Stimulated activated CD4-positive, alpha-beta T cell treated with anti-CD3 and anti-CD28 coated beads, Interleukin-1b, Interleukin-23, amount 100 ng/mL, for 1 hour (primary cell): ENCODE measurements around the gene AEBP1.

Experiments
- DNase-seq, 2 donors: peaks; one replicate each; pipeline ENCODE4 v3.0.0-alpha.2; 2020; ENCODE audit warnings: low read depth in 2 of 2

AEBP1 gene

DNA sequence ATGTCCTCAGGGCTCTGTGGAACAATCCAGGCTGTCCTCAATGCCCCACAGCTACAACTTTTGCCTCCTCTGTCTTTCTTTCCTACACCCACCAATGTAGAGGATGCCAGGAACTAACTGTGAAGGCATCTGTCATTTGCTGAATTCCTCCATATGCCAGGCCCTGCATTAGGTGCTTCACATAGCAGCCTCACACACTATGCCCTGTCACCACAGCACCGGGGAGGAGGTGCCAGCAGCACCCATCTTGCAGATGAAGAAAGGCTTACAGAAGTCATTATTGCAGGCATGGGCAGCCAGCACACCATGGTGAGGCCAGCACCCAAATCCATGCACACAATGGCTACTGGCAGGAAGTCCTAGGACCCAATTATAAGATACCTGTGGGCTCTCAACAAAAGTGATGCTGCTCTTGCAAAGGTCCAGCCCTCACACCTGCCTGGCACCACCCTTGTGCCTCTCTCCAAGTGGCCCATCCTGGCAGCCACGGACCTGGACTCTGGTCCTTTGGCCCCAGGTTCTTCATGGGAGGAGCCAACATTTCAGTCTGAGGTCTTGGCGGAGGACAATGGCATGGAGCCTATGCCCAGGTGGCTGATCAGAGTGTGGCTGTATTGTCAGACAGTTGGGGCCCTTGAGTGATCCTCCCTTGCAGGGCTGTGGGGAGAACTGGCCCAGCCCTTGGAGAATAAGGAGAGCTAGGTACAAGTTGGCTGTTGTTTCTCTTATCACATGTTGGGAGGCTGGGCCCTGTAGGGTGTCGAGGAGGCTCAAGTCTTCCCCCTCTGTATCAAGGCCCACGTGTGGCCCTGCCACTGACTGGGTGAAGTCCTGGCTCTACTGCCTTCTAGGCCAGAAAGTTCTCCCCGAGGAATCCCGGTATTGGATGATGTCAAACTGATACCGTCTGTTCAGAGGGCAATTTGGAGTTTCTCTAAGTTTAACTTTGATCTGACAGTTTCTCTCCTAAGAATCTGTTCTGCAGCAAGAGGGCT is 51.3 kb downstream of the AEBP1 start:
- DNase-seq = no peak

DNA sequence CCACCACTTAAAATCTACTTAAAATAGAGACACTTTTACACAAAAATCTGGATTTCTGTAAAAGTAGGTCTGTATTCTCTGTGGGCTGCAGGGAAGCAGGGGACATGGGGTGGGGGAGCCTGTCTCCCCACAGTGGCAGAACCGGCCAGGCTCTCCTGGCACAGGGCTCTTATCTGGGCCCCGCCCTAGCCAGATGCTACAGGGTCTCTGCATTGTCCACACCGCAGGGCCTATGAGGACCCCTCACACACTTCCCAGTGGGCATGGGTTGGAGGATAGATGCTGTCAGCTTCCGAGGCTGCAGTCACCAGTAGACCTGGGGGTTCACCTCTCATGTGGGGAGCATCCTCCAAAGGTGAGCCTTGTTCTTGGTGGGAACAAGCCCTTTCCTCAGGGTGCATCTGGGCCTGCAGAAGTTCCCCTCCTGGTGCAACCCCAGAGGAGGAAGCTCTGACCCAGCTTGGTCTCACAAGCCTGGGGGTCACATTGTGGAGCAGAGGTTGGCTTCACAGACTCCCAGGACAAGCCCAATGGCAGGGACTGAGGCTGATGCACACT is 52.4 kb downstream of the AEBP1 start:
- no peak for DNase-seq

DNA sequence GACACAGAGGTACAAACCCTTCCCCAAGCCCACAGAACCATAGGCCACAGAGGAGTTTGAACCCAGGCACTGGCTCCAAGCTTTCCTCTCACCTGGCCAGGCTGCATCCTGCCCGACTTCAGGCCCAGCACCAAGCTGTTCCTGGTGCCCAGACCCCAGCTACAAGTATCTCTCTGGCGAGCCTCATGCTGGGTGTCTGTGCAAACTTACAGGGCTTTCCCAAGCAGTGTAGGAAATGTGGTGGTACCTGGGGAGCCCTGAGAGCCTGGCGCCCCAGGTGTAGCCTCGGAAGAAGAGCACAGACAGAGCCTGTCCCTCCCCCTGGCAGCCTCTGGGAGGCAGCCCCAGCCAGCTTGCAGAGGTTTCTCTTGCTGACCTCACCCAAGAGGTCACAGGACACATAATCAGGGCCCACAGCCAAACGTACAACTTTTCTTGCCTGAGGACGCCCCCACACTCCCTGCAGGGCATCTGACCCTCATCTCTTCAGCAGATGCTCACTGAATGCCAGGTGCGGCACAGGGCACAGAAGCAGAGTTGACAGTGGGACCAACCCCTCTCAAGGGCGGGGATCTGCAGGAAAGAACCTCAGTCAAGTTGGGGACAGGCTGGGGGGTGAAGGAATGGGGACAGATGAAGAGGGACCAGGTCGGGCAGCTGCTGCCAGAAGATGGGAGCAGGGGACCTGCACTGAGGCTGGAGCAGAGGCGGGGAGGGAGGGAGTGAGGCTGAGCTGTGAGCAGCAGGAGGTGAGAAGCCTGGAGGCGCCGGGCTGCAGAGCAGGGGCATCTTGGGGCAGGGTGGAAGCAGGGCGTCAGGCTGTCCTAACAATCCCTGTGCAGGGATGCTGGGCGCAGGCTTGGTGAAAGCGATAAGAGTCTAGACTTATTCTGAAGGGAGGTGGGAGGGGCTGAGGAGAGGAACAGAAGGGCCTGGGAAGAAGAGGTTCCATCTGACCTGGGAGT is 53.3 kb downstream of the AEBP1 start:
- no peak for DNase-seq

DNA sequence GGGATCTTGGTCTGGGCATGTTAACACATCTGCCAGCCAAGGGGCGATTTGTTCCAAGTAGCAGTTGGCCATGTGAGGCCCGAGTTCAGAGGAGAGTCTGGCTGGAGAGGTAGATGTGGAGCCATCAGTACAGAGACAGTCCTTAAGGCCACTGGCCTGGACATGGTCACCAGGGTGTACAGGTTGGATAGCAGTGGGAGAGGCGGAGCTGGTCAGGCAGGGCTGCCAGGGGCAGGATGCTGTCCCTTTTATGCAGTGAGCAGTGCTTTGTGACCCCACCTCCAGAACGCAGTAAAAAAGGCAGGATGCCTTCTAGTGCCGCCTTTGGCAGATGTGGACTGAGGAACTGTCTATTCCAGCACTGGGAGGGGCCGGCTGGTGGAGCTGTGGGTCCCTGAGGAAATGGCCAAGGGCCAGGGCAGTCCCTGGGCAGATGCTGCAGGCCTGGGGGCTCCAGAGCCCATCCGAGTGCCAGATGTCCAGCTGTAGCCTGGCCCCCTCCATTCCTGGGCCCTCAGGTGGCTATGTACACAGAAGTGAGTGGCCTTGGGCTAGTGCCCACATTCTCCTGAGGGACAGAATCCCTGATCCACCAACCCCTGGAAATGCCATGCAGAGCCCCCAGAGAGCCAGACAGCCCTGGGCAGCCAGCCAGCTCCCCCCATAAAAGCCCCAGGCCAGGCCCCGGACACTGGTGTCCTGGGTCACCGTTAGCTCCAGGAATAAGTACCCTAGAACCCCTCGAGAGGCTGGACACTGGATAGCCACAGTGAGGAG is 54.1 kb downstream of the AEBP1 start:
- no peak for DNase-seq

DNA sequence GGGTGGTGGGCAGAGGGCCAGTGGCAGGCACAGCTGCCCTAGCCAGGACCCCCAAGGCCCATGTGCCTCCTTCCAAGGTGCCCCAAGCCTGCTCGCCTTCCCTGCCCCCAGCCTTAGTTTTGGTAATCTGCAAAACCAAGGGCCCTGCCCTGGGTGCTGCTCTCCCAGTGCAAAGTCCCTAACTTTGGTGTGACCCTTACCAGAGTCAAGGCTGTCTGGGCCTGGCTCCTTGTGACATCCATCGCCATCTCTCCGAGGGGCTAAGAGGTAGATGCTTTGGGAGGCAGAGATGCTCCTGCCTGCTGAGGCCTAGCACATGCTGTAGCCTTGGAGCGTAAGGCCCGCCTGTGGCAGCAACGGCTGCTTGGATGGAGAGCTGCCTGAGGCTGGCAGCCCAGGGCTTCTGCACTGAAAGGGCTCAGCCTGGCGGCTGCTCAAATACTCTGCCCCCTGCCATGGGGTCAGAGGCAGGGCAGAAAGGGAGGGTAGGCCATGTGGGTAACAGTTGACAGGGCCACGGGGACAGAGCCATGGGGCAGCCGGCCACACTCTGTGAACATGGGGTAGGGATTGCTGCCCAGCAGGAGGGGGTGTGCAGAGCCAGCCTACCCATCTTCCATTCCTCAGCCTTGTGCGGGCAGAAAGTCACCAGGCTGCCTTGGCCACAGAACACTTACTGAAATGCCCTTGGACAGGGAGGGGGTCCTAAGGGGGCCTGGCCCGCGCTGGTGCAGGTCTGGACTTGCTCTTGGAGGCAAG is 54.9 kb downstream of the AEBP1 start:
- DNase-seq = no peak

DNA sequence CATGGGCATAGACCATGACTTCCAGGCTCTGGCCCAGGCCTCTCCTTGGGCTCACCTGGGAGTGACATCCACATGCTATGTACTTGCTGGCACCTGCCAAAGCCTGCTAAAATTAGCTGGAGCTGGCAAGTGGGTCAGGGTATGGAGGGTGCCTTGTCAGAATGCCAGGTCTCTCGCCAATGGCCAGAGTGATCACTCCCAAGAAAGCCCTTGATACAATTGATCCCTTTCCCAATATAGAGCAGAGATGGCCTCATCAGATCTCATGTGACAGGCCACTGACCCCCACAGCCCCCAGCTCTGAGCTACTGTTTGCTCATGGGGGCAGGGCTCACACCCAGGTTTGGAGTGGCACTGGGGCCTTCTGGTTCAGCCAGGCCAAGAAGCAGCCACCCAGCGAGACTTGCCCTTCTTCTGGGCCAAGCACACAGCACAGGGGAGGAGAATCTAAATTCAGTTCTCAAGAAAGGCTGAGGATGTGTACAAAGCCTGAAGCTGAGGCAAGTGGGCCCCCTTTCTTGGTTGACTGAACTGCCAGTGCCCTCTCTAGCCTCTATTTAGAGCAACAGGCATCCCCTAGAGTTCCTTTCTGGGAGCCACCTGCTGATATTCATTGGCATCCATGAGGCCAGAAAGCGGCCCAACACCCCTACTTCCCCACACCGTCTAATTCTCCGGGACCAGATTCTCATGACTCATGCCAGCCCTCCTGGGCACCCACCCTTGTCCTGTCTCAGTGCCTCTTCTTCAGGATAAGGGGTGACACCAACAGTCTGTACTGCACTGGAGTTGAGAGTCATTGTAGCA is 55.9 kb downstream of the AEBP1 start:
- no peak for DNase-seq

DNA sequence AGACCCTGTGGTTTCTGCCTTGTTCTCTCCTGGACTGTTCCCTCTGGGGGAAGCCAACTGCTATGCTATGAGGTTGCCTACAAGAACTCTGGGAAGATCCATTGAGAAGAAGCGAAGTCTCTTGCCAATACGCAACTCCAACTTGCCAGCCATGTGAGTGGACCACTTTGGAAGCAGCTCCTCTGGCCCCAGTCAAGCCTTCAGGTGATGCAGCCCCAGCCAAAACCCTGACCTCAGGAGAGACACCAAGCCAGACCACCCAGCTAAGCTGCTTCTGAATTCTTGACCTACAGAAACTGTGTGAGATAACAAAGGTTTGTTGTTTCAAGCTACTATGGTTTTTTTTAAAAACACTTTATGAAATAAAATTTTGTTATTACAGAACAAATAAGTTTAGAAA is 57.2 kb downstream of the AEBP1 start:
- no peak for DNase-seq

DNA sequence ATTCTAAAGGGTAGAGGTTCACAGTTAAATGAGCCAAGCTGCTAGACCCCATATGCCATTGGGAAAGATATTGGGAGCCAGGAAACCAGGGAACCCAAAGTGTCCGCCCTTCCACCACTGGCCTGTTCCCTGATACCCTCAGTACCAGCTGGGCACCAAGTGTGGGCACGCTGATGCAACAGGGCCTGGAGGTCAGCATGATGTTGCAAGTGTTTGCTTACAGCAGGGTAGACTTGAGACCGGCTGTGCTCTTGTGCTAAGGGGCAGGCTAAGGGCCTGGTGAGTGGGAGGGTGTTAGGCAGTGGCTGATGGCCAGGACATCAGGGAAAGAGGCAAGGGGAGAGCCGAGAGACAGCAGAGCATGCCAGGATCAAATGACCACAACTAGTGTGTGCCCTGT is 58.0 kb downstream of the AEBP1 start:
- DNase-seq = no peak

DNA sequence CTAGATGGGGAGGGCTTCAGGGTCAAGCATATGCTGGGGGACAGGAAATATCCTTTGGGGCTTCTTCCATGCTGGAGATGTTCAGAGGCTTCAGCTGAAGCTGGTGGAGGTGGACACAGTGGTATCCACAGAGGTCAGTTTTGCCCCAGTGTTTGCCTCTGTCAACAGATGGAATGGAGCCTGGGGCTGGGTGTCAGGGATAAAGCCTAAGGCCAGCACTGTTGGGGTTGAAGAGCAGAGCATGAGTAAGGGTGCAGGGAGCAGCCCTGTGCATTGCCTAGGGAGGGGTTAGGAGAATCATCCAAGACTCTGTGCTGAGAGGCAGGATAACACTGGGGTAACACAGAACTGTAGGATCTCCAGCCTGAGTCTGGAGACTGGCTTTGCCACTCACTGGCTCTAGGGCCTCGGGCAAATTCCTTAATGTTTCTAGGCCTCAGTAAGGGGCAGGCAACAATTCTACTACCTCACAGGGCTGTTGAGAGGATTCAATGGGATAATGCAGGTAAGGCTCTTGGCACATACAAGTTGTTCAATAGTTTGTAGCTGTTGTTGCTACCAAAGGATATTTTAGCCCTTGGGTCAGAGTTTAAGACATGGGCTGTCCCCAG is 58.7 kb downstream of the AEBP1 start:
- no peak for DNase-seq

DNA sequence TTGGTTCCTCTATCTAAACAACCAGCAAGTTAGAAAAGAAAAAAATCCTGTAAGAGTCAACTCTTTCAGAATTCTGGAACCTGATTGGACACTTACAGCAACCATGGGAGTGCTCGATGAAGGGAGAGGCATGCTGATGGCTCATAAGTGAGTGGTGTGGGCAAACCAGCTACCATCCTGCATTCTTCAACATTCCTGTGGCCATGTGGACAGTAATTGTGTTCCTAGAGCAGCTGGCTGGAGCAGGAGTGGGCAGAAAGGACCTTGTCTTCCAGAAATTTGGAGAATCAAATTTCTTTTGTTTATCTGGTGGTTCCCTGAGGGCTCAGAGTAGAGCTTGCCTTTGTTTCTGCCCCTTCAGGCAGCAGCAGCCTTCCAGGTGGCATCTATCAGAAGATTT is 59.4 kb downstream of the AEBP1 start:
- DNase-seq = no peak
